HG03565 (cell line): ENCODE results near the gene FUNDC1.

Experiments
- ATAC-seq: cut with Tn5 transposase; IDR thresholded peaks from one replicate; pipeline ENCODE4 v1.9.1; 2021; ENCODE audit warnings: mild to moderate bottlenecking, moderate library complexity; ENCODE audit not compliant: unreplicated experiment

FUNDC1 gene

GRCh38 chrX:44482575-44482974 is 60.1 kb downstream of the FUNDC1 start:
- no peak for ATAC-seq

- no peak for ATAC-seq
Observed at GRCh38 chrX:44480591-44480990, 62.1 kb downstream of the FUNDC1 start.

- no peak for ATAC-seq
Observed at GRCh38 chrX:44474410-44474809, 68.2 kb downstream of the FUNDC1 start.
